SH-SY5Y (cell line): Measurements from ENCODE around the gene WWOX.

Experiments
- GATA2 ChIP-seq: IDR thresholded peaks from 2 replicates; pipeline ENCODE4 v1.6.1; 2011; ENCODE audit warnings: mild to moderate bottlenecking, low read depth, low read length
- GATA3 ChIP-seq: IDR thresholded peaks from 2 replicates; pipeline ENCODE4 v1.6.1; 2011; ENCODE audit warnings: low read depth, mild to moderate bottlenecking, low read length, moderate library complexity

DNA sequence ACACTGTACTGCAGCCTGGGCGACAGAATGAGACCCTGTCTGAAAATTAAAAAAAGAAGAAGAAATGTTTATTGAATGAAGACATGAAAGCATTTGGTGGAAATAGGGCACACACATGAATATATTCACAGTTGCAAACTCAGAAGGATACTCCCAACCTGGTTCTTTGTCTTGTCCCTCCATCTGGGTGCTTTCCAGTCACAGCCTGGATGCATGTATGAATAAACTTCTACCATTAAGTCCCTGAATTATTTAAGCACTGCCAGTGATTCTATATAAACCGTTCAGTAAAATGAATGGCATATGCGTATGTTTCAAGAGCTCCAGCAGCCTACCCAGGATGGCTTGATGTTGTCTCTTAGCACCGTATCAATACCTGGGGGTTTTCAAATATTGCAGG is 591.1 kb downstream of the WWOX start:
- no peak for TF ChIP-seq GATA3
- no peak for TF ChIP-seq GATA2
